Heart left ventricle (tissue), 13 donors: ENCODE results near the gene DIAPH2.

Source experiments
- POLR2A ChIP-seq, 2 donors: fragments of 450-650 bp; IDR thresholded peaks; one replicate each; pipeline ENCODE4 v1.6.1; 2017; ENCODE audit warnings: antibody characterized with exemption in 2 of 2, mild to moderate bottlenecking in 2 of 2, moderate library complexity in 2 of 2
- TF ChIP-seq, protein P1 (sequence below), 12 donors: fragments of 200-600 bp; sonication (generic) in 4 of 12; IDR thresholded peaks; one replicate each; pipeline versions ENCODE4 v1.5.0 to v1.8.0; 2018 to 2022; ENCODE audit warnings: antibody characterized with exemption in 12 of 12, mild to moderate bottlenecking in 5 of 12
- donor health status: ischemic (EF 13 %, LVEDD 7.1; RV severe dilation, severe dysfunction).
- donor health status: DM: no; HTN: yes; CAD: no.
- donor health status: DM: no; HTN: no; CAD: no.
- donor health status: ischemic (EF 25% LVEDD 6.9; RV normal size, moderate dysfunction).
- donor health status: ischemic (EF 25% LVEDD 5.7; RV mildly dilated, moderate dysfunction).
- donor health status: ischemic (EF 35%, LVEDD 5.7; RV mildly dilated, moderate dysfunction).
- donor health status: nonischemic (EF 11% LVEDD 7.7; RV severe dilation, severe dysfunction).
- donor health status: DM: yes; HTN: yes; CAD: no.
- donor health status: PGD.
- donor health status: ischemic (EF 29% LVEDD 5.4; RV normal size, mild dysfunction).
- donor health status: nonischemic (EF 23%, LVEDD 6.1; RV moderate dilation, normal function).

DNA sequence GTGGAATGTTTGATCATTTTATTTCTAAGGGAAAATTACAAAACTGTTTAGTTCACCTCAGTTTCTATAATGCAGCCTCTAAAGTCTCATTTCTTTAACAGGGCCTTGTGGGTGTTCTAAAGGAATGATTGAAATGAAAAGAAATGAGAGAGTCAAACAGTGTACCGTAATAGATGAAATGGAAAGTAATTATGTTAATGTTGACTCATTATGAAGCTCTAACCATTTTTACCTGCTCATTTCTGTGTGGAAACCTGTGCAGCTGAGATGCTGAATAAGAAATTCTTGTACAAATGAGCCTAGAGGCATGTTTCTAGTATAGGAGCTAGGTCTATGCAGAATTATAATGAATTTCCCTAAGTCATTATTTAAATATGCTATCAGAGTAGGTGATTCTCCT is 153.9 kb downstream of the DIAPH2 start:
- TF ChIP-seq, protein P1, sequence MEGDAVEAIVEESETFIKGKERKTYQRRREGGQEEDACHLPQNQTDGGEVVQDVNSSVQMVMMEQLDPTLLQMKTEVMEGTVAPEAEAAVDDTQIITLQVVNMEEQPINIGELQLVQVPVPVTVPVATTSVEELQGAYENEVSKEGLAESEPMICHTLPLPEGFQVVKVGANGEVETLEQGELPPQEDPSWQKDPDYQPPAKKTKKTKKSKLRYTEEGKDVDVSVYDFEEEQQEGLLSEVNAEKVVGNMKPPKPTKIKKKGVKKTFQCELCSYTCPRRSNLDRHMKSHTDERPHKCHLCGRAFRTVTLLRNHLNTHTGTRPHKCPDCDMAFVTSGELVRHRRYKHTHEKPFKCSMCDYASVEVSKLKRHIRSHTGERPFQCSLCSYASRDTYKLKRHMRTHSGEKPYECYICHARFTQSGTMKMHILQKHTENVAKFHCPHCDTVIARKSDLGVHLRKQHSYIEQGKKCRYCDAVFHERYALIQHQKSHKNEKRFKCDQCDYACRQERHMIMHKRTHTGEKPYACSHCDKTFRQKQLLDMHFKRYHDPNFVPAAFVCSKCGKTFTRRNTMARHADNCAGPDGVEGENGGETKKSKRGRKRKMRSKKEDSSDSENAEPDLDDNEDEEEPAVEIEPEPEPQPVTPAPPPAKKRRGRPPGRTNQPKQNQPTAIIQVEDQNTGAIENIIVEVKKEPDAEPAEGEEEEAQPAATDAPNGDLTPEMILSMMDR (IDR thresholded peaks at IDR 0.05), result no peak
- no peak for TF ChIP-seq POLR2A (IDR thresholded peaks at IDR 0.05)
